ENCODE results near the gene TCF7L2.

TCF7L2 gene

GRCh38 chr10:113021268-113022040, 71.4 kb downstream of the TCF7L2 start:
- no peaks in the 10 kb centered on the region for H3K9me2 ChIP-seq (replicated peaks; ENCODE audit: control insufficient read depth, low read length)
- no peaks in the 10 kb centered on the region for H3K4me1 ChIP-seq (ENCODE audit: control insufficient read depth, low read length)
- H3F3A ChIP-seq (ENCODE audit: control insufficient read depth, insufficient read depth), result no peaks in the 10 kb centered on the region
- no peaks in the 10 kb centered on the region for H3K27me3 ChIP-seq (ENCODE audit: control insufficient read depth, low read length)
- TF ChIP-seq EZH2phosphoT487 (IDR thresholded peaks at IDR 0.05; ENCODE audit: borderline replicate concordance, low read length) (no peak), CTCF (IDR thresholded peaks at IDR 0.05; ENCODE audit: low read depth, low read length, poor library complexity, severe bottlenecking) (no peak)
- H3K27ac ChIP-seq (ENCODE audit: low read depth, low read length), result no peak overlapping the region
- H3K4me2 ChIP-seq (ENCODE audit: low read length), result no peak overlapping the region
- H3K79me2 ChIP-seq (ENCODE audit: control insufficient read depth, low read length), result no peaks in the 10 kb centered on the region
- no peaks in the 10 kb centered on the region for H3K36me3 ChIP-seq (ENCODE audit: control insufficient read depth, low read length)
- no peak overlapping the region for H3K4me3 ChIP-seq (ENCODE audit: low read length)
- H3K9me3 ChIP-seq (ENCODE audit: control insufficient read depth, insufficient read depth, low read length), result no peaks in the 10 kb centered on the region
- H4K20me1 ChIP-seq (ENCODE audit: control insufficient read depth, insufficient read depth, low read depth, low read length), result no peaks in the 10 kb centered on the region; the same call in 1 of the 2 replicates

GRCh38 chr10:113022265-113022664, 72.2 kb downstream of the TCF7L2 start:
- Histone ChIP-seq H3K4me2 (ENCODE audit: low read length) (no peak overlapping the region), H4K20me1 (ENCODE audit: control insufficient read depth, insufficient read depth, low read depth, low read length) (0 out of 2 replicates have a peak, but pooled peaks cover 5% of the 10 kb centered on the region), H3K4me3 (ENCODE audit: low read length) (no peak overlapping the region), H3K27me3 (ENCODE audit: control insufficient read depth, low read length) (0 out of 2 replicates have a peak, but pooled peaks cover 3% of the 10 kb centered on the region), H3K9me3 (ENCODE audit: control insufficient read depth, insufficient read depth, low read length) (no peaks in the 10 kb centered on the region), H3K9me2 (replicated peaks; ENCODE audit: control insufficient read depth, low read length) (no peaks in the 10 kb centered on the region), H3K36me3 (ENCODE audit: control insufficient read depth, low read length) (no peaks in the 10 kb centered on the region), H3F3A (ENCODE audit: control insufficient read depth, insufficient read depth) (no peaks in the 10 kb centered on the region), H3K79me2 (ENCODE audit: control insufficient read depth, low read length) (no peaks in the 10 kb centered on the region), H3K4me1 (ENCODE audit: control insufficient read depth, low read length) (0 out of 2 replicates have a peak, but pooled peaks cover under 1% of the 10 kb centered on the region), H3K27ac (ENCODE audit: low read depth, low read length) (no peak overlapping the region)
- TF ChIP-seq CTCF (IDR thresholded peaks at IDR 0.05; ENCODE audit: low read depth, low read length, poor library complexity, severe bottlenecking), result no peak
- TF ChIP-seq EZH2phosphoT487 (IDR thresholded peaks at IDR 0.05; ENCODE audit: borderline replicate concordance, low read length), result no peak

- Histone ChIP-seq H3K4me3 (ENCODE audit: low read length) (no peak overlapping the region), H3K4me1 (ENCODE audit: control insufficient read depth, low read length) (peaks cover 5% of the 10 kb centered on the region; the same call in 1 of the 2 replicates), H3K27ac (ENCODE audit: low read depth, low read length) (no peak overlapping the region), H3F3A (ENCODE audit: control insufficient read depth, insufficient read depth) (no peaks in the 10 kb centered on the region), H3K9me3 (ENCODE audit: control insufficient read depth, insufficient read depth, low read length) (no peaks in the 10 kb centered on the region), H3K36me3 (ENCODE audit: control insufficient read depth, low read length) (no peaks in the 10 kb centered on the region), H3K9me2 (replicated peaks; ENCODE audit: control insufficient read depth, low read length) (no peaks in the 10 kb centered on the region), H3K79me2 (ENCODE audit: control insufficient read depth, low read length) (no peaks in the 10 kb centered on the region), H3K4me2 (ENCODE audit: low read length) (no peak overlapping the region), H3K27me3 (ENCODE audit: control insufficient read depth, low read length) (0 out of 2 replicates have a peak, but pooled peaks cover 4% of the 10 kb centered on the region), H4K20me1 (ENCODE audit: control insufficient read depth, insufficient read depth, low read depth, low read length) (peaks cover 5% of the 10 kb centered on the region; the same call in 1 of the 2 replicates)
- TF ChIP-seq CTCF (IDR thresholded peaks at IDR 0.05; ENCODE audit: low read depth, low read length, poor library complexity, severe bottlenecking) (no peak), EZH2phosphoT487 (IDR thresholded peaks at IDR 0.05; ENCODE audit: borderline replicate concordance, low read length) (no peak)
These were observed 73.0 kb downstream of the TCF7L2 start for GRCh38 chr10:113023017-113023416.

Measured in DOHH2 (cell line).